ENCODE results near the gene MTG2. TPM values are rescaled to one million over a fixed set of nuclear protein-coding genes. Genes with fewer than 3 reads are reported as not detected.

Gene MTG2
- polyA plus RNA-seq, 1 donor (not counting 4 experiments of a cell fraction or from before 2014, with no cell fraction given) = 24.7 TPM

- H2AFZ ChIP-seq (ENCODE audit: control insufficient read depth, low read length) = no peak overlapping the region
- FAIRE-seq (no peak), DNase-seq (ENCODE audit: low read depth, low spot score) (no peak)
- H3K9me3 ChIP-seq (ENCODE audit: control insufficient read depth, low read depth, low read length) = no peaks in the 10 kb centered on the region
- no peak overlapping the region for H3K4me3 ChIP-seq (ENCODE audit: control insufficient read depth in 2 of 3, extremely low read depth in 1 of 3, insufficient read depth in 2 of 3, low read depth in 1 of 3, low read length in 3 of 3)
- no peak overlapping the region for H3K9ac ChIP-seq (ENCODE audit: control insufficient read depth, extremely low read depth, insufficient read depth, low read length)
- no peaks in the 10 kb centered on the region for H3K9me1 ChIP-seq (ENCODE audit: control insufficient read depth, extremely low read depth, insufficient read depth, low read length)
- H3K27ac ChIP-seq (ENCODE audit: control insufficient read depth, insufficient read depth, low read length) = no peak overlapping the region
- H3K27me3 ChIP-seq (ENCODE audit: control insufficient read depth, extremely low read depth, insufficient read depth, low read length) = peaks cover 81% of the 10 kb centered on the region
- dilution Hi-C loops (cut with MboI; ENCODE audit: extremely low pct_ligation_motif_present, low sequenced_read_pairs) = no loop called here
- H3K4me1 ChIP-seq (ENCODE audit: control insufficient read depth, extremely low read depth, insufficient read depth, low read length) = no peaks in the 10 kb centered on the region
- no peak for TF ChIP-seq CTCF (optimal IDR thresholded peaks at IDR 0.05 in 1 of 3, IDR thresholded peaks at IDR 0.05 in 1 of 3, conservative IDR thresholded peaks at IDR 0.05 in 1 of 3; ENCODE audit: extremely low read depth in 1 of 3, insufficient read depth in 2 of 3, low read length in 3 of 3)
- TF ChIP-seq EZH2 (IDR thresholded peaks at IDR 0.05; ENCODE audit: low read length) = no peak
- no peaks in the 10 kb centered on the region for H3K36me3 ChIP-seq (ENCODE audit: control insufficient read depth in 2 of 2, extremely low read depth in 1 of 2, insufficient read depth in 2 of 2, low read length in 2 of 2)
- H3K4me2 ChIP-seq (ENCODE audit: control insufficient read depth, extremely low read depth, insufficient read depth, low read depth, low read length) = no peak overlapping the region
- H3K79me2 ChIP-seq (ENCODE audit: control insufficient read depth, insufficient read depth, low read length) = no peaks in the 10 kb centered on the region
- H4K20me1 ChIP-seq (ENCODE audit: control insufficient read depth, extremely low read depth, insufficient read depth, low read length) = peaks cover 5% of the 10 kb centered on the region
Observed at GRCh38 chr20:62225820-62226635, 43.2 kb downstream of the MTG2 start.

GRCh38 chr20:62226707-62227590, 44.1 kb downstream of the MTG2 start:
- no peak for FAIRE-seq
- peaks cover 77% of the 10 kb centered on the region for H3K27me3 ChIP-seq (ENCODE audit: control insufficient read depth, extremely low read depth, insufficient read depth, low read length)

More at GRCh38 chr20:62226707-62227590, 44.1 kb downstream of the MTG2 start:
- no peaks in the 10 kb centered on the region for H3K9me1 ChIP-seq (ENCODE audit: control insufficient read depth, extremely low read depth, insufficient read depth, low read length)
- no peak overlapping the region for H2AFZ ChIP-seq (ENCODE audit: control insufficient read depth, low read length)
- no peak overlapping the region for H3K4me2 ChIP-seq (ENCODE audit: control insufficient read depth, extremely low read depth, insufficient read depth, low read depth, low read length)
- H3K4me3 ChIP-seq (ENCODE audit: control insufficient read depth in 2 of 3, extremely low read depth in 1 of 3, insufficient read depth in 2 of 3, low read depth in 1 of 3, low read length in 3 of 3) = no peak overlapping the region
- H3K9ac ChIP-seq (ENCODE audit: control insufficient read depth, extremely low read depth, insufficient read depth, low read length) = no peak overlapping the region
- no peaks in the 10 kb centered on the region for H3K9me3 ChIP-seq (ENCODE audit: control insufficient read depth, low read depth, low read length)
- H3K79me2 ChIP-seq (ENCODE audit: control insufficient read depth, insufficient read depth, low read length) = no peaks in the 10 kb centered on the region
- H3K27ac ChIP-seq (ENCODE audit: control insufficient read depth, insufficient read depth, low read length) = no peak overlapping the region
- no peaks in the 10 kb centered on the region for H3K4me1 ChIP-seq (ENCODE audit: control insufficient read depth, extremely low read depth, insufficient read depth, low read length)
- DNase-seq (ENCODE audit: low read depth, low spot score) = no peak
- H3K36me3 ChIP-seq (ENCODE audit: control insufficient read depth in 2 of 2, extremely low read depth in 1 of 2, insufficient read depth in 2 of 2, low read length in 2 of 2) = no peaks in the 10 kb centered on the region
- peak; percentile 10 for TF ChIP-seq EZH2 (IDR thresholded peaks at IDR 0.05; ENCODE audit: low read length)
- no peak for TF ChIP-seq CTCF (optimal IDR thresholded peaks at IDR 0.05 in 1 of 3, IDR thresholded peaks at IDR 0.05 in 1 of 3, conservative IDR thresholded peaks at IDR 0.05 in 1 of 3; ENCODE audit: extremely low read depth in 1 of 3, insufficient read depth in 2 of 3, low read length in 3 of 3)
- peaks cover 5% of the 10 kb centered on the region for H4K20me1 ChIP-seq (ENCODE audit: control insufficient read depth, extremely low read depth, insufficient read depth, low read length)
- dilution Hi-C loops (cut with MboI; ENCODE audit: extremely low pct_ligation_motif_present, low sequenced_read_pairs) = no loop called here

All from keratinocyte (primary cell).